ENCODE data around the gene SIRT6.
"Not testable (repeated sequence)": the region's sequence is repeated elsewhere in the genome, so short reads cannot be mapped to it uniquely, and the experiment has no call there.

The SIRT6 gene

DNA sequence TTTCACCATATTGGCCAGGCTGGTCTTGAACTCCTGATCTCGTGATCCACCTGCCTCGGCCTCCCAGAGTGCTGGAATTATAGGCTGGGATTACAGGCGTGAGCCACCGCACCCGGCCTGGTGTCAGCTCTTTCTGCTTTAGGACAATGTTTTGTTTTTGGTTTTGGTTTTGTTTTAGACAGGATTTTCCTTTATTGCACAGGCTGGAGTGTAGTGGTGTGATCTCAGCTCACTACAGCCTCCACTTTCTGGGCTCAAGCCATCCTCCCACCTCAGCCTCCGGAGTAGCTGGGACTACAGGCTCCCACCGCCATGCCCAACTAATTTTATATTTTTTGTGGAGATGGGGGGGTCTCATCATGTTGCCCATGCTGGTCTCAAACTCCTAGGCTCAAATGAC is 53.3 kb downstream of the SIRT6 start:
- not testable (repeated sequence) for DNase-seq

DNA sequence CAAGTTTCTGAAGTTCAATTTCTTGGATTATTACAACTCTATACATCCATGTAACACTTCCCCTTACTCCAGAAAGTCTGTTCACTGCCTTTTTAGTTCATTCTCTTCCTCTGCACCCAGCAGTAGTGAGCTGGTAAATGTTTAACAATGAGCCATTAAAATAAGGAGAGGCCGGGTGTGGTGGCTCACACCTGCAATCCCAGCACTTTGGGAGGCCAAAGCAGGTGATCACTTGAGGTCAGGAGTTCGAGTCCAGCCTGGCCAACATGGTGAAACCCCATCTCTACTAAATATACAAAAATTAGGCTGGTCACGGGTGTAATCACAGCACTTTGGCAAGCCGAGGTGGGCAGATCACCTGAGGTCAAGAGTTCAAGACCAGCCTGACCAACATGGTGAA is 55.0 kb downstream of the SIRT6 start:
- not testable (repeated sequence) for DNase-seq

- no peak for DNase-seq
These were observed 57.7 kb downstream of the SIRT6 start for GRCh38 chr19:4124638-4125037.
